Neural progenitor cell (in vitro differentiated cells): ENCODE data around the gene MACROD2.

ENCODE experiments used
- EZH2 ChIP-seq: fragments of 200-600 bp; sonication (generic); IDR thresholded peaks from 2 replicates; pipeline ENCODE4 v1.6.1; 2017; ENCODE audit warnings: antibody characterized with exemption, mild to moderate bottlenecking, moderate library complexity
- EZH2phosphoT487 ChIP-seq: fragments of 200-600 bp; sonication (generic); IDR thresholded peaks from 2 replicates; pipeline ENCODE4 v1.6.1; 2017; ENCODE audit warnings: antibody characterized with exemption
- TF ChIP-seq, protein P1 (sequence below): fragments of 200-600 bp; sonication (generic); IDR thresholded peaks from 2 replicates; pipeline ENCODE4 v1.5.1; 2017; ENCODE audit warnings: antibody characterized with exemption, mild to moderate bottlenecking

DNA sequence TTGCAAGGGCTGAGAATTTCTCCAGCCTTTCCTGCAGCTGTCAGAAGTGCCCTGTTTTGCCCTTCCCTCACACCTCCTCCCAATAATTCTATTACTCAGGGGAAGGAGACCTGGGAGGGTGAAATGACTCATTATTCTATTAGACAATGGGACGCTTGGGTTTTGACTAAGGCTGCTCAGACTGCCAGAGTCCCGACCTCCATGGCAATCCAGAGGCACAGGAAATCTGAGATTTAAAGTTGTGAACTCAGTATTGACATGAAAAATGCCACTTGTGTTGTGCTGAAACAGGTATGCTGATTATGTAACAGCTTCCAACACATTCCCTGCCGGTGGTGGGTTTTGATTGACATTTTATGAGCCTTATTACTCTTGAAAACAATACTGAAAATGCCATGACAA is 967.9 kb downstream of the MACROD2 start:
- TF ChIP-seq, protein P1, sequence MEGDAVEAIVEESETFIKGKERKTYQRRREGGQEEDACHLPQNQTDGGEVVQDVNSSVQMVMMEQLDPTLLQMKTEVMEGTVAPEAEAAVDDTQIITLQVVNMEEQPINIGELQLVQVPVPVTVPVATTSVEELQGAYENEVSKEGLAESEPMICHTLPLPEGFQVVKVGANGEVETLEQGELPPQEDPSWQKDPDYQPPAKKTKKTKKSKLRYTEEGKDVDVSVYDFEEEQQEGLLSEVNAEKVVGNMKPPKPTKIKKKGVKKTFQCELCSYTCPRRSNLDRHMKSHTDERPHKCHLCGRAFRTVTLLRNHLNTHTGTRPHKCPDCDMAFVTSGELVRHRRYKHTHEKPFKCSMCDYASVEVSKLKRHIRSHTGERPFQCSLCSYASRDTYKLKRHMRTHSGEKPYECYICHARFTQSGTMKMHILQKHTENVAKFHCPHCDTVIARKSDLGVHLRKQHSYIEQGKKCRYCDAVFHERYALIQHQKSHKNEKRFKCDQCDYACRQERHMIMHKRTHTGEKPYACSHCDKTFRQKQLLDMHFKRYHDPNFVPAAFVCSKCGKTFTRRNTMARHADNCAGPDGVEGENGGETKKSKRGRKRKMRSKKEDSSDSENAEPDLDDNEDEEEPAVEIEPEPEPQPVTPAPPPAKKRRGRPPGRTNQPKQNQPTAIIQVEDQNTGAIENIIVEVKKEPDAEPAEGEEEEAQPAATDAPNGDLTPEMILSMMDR = no peak
- no peak for TF ChIP-seq EZH2
- no peak for TF ChIP-seq EZH2phosphoT487
